Cerebellar nuclear complex (tissue), 1 donor: ENCODE data around the gene TBX19.

Experiments
- DNase-seq, 2 experiments: peaks; one replicate each; lab custom pipeline; 2025; lab: John Stamatoyannopoulos, UW

Gene TBX19

DNA sequence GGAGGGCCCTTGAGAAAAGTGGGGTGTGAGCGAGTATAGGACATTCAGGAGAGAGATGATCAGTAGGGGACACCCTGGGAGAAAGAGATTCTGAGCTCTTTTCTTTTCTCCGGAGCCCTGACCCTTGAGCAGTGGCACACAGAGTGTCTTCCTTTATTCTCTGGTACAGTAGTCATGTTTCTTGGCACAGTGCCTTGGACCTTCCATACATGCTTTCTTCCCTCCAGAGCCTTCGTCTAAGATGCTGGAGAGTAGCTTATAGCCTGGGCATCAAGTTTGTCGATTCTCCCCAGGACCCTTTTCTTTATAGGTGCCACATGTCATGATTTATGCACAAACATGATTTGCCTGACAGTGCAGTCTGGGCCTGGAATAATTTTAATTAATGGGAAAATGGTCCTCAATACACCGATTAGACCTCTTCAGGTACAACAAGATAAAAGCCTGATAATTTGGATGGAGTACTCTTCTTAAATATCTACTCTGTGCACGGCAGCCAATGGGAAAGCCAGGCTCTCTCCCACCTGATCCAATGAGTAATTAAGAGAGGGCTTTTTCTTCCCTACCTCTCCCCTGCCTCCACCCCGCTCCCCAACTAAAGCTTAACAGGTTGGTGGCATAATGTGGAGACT lies at the start of gene TBX19:
TBX19 (plus strand) TSS at position 582 of the 632 bp plus-strand sequence. CDS start 214 bp downstream, outside the sequence.
- no peak for DNase-seq

DNA sequence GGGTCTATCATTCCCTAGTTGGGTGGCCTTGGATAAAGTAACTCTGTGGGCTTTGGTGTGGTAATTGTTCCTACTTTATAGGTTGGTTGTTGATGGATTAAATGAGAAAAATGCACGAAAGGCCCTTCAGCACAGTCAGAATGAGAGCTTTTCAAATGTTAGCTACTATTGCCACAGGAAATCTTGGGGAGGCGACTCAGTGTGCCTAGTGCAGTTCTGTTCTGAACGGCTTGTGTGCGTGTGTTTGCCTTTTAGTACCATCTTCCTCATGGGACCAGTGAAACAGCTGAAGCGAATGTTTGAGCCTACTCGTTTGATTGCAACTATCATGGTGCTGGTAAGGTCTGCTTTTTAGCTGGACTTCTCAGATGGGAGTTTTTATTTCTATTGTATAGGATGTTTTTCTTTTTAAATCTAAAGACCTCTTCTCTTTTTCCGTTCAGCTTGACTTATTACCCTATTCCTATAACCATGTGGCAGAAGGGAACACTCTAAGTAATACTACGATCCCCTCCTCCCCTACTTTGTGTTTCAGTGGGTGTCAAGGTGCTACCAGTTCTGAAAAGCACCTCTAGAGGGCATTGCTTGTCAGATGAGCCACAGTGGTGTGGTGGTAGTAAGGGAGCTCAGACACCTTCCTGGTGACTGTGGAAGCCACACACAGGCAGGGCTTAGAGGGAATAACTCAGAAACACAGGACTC lies 45.7 kb upstream of the TBX19 start:
- no peak for DNase-seq

DNA sequence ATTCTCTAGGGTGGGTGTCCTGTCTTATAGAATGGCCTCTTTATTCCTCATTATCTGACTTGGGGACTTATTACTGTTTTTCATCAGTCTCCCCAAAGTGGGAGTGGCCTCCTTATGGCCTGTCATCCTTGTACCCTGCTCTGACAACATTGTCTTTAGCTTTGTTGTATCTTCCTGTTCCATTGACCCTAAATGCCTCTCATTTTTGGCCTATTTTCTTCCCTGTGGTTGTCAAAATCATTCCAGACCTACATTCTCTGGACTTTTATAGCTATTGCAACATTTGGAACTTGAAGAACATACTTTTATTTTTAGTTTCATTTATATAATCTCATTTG lies 45.2 kb upstream of the TBX19 start:
- DNase-seq: no peak

DNA sequence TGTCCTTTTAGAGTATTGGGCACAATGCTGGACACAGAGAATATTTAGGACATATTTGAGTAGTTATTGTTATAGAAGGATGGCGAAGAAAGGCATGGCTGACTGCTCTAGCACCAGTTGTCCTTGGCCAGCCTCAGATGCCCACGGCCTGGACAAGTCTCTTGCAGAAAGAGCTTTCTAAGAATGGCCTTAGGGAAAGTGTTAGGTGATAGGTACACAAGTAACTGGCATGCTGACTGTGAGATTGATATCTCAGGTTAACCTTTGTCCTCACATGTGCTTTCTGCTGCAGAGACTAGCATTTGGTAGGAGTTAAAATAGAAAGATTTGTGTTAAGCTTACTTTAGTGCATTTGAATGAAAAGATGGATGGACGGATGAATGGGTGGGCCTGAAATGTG lies 44.7 kb upstream of the TBX19 start:
- no peak for DNase-seq

DNA sequence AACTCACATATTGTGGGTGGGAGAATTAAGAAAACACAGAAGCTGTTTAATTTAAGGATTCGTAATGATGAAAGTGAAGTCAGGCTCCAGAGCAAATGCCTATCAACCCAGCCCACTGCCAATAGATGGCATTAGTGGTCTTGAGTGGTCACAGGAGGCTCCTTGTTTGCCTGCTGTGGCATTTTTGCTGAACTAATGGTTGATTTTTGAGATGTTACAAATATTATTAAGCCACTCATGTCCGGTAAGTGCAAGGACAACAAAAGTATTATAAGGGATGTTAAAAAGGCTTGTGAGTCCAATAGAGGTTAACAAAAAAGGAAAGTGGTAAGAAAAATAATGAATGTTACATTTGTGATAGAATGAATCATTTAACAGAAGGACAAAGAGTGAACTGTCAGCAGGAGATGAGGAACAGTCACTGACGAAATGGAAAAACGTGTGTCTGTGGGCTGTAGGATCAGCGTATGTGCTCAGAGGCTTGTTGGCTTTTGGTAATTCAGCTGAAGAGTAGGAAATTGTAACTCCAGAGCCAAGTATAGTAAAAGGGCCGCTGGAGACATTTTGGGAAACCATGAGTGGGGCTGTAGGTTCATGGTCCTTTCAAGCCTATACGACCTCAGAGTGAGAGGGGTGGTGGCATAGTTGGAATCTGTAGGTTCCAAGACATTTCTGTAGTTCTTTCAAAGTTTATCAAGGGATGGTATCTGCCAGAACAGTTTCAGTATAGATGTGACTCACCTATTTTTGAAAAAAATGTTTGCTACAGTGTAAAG lies 43.7 kb upstream of the TBX19 start:
- DNase-seq: no peak

DNA sequence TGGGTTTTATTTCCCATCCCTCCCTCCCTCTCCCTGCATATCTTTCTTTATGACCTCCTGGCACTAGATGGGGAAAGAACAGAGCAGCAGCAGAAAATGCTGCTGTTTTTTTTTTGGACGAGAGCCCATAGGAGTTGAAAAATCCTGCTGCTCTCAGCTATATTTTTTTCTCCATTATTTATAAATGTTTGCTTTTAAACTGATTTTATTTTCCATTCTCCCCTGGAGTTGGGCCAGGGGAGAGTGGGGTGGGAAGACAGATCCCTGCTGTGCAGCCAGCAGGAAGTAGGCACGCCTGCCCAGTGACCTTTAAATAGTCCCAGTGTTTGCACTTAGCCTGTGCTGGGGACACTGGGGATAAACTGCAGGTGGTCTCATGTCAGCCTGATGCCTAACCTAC lies 37.5 kb upstream of the TBX19 start:
- DNase-seq: no peak

DNA sequence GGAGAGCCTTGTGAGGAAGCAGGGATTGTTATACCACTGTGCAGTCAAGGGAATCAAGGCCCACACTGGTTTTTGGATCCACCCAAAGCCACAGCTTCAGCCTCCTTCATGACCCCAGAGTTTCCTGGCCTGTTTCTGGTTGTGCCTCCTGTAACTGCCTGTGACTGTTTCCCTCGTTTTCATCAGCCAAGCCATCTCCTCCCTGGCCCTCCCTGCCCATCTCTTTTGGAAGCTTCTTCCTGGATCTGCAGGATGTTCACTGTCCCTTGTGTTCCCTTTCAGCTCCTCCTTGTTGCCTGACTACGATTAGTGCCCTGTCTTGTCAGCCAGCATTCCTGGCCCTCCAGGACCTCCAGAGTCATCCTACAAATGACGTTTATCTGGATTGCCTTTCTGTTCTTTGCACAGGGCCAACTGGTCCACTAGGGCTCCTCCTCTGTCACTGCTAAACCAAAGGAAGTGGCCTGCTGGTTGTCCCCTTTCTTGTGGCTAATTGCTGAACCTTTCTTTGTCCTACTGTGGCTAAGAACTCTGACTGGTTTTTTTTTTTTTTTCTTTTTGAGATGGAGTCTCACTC lies 37.0 kb upstream of the TBX19 start:
- no peak for DNase-seq

DNA sequence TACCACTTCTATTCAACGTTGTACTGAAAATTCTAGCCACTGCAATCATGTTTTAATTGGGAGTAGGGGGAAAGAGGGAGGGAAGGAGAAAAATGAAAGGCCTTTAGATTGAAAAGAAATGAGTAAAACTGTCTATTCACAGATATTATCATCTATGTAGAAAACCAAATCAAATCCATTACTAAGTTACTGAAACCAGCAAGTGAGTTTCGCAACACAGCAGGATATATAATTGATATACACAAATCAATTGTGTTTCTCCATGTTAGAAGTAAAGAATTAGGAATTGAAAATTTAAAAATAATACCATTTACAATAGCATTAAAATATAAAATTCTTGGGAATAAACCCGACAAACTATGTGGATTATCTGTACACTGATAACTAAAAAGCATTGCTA lies 35.6 kb upstream of the TBX19 start:
- DNase-seq: no peak

DNA sequence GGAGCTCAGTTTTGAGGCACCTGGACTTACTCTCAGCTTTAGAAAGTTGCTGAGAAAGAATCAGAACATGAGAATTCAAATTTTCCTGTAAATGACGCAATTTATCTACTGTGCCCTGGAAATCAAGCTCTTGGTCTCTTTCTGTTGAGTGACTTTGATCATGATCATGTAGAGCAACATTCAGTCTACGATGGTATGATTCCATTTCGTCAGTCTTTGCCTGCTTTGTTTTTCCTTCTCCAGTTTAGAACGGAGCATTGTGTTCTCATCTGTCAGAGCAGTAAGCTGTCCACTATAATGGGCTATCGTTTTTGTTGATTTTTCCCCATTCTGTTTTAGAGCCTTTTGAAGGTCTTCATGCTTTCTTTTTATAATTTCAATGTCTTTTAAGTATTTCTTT lies 34.2 kb upstream of the TBX19 start:
- DNase-seq: no peak

DNA sequence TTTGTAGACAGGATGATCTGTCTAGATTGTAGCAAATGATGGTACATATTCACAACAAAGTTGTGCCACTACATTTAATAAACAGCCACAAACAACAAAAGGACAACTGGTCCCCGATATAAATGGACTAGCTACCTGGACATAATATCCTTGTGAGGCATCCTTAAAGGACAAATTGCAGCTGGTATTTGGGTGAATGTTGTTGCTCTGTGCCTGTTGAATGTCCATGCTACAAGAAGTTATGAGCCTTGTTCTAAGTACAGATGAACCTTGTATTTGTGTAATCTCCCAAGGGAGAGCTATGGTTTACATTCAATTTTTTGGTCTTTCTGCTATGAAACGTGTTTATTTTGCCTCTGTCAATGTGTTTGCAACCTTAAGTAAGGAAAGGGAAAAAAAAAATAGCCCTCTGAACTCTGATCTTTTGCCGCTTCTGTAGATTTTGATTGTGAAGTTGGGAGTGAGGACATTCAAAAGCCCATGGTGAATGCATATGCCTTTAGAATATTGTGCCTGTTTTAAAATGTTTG lies 28.4 kb upstream of the TBX19 start:
- no peak for DNase-seq

DNA sequence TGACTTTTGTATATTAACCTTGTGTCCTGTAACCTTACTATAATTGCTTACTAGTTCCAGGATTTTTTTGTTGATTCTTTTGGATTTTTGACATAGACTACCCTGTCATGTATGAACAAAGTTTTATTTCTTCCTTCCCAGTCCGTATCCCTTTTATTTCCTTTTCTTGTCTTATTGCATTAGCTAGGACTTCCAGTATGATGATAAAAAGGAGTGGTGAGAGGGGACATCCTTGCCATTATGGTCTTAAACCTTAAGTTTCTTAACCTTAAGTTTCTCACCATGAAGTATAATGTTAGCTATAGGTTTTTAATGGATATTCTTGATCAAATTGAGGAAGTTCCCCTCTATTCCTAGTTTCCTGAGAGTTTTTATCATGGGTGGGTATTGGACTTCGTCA lies 24.5 kb upstream of the TBX19 start:
- no peak for DNase-seq

DNA sequence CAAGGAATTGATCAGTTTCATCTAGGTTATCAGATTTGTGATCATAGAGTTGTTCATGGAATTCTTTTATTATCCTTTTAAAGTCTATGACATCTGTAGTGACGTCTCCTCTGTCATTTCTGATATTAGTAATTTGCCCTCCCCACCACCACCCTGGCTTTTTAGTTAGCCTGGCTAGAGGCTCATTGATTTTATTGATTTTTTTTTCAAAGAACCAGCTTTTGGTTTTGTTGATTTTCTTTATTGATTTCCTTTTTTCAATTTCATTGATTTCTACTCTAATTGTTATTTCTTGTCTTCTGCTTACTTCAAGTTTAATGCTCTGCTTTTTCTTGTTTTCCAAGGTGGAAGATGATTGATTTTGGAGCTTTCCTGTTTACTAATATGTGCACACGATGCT lies 23.3 kb upstream of the TBX19 start:
- no peak for DNase-seq

DNA sequence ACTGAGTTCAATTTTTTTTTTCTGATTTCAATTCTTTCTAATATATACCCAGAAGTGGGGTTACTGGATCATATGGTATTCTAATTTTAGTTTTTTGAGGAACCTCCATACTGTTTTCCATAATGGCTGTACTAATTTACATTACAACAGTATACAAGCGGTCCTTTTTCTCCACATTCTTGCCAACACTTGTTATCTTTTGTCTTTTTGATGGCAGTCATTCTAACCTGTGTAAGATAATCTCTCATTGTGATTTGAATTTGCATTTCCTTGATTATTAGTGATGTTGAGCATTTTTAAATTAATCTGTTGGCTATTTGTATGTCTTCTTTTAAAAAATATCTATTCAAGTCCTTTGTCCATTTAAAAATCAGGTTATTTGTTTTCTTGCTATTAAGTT lies 21.1 kb upstream of the TBX19 start:
- no peak for DNase-seq

DNA sequence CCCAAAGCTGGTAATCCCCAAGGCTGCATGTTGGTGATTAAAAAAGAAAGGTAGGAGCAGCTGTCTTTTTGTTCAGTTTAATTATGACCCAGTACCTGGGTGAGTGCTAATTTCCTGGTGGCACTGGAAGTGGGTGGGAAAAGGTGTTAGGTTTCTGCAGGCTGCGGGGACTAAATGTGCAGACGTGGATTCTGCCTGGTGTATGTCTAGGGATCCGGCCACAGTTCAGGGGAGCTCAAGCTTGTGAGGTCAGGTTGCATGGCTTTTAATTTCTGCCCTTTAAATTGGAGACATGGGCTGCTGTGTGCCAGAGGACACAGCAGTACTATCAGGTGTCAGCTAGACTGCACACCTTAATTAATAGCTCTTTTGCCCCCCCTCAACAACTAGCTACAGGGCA lies 20.3 kb upstream of the TBX19 start:
- no peak for DNase-seq

DNA sequence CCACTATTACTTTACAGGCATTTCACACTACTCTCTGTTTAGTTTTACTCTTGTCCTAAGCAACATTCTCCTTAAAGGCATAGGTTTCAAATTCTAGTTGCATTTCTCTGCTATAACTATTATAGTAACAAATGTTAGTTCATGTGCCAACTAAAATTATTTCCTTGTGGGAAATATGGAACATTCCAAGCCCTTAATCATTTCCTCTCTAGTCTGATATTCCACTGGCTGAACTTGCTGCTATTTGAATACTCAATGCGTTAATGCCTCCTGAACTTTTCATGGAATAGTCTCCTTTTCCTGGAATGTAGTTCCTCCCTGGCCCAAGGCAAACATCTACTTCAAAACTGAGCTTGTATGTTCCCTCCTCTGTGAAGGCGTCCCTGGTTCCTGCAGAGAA lies 19.3 kb upstream of the TBX19 start:
- no peak for DNase-seq

DNA sequence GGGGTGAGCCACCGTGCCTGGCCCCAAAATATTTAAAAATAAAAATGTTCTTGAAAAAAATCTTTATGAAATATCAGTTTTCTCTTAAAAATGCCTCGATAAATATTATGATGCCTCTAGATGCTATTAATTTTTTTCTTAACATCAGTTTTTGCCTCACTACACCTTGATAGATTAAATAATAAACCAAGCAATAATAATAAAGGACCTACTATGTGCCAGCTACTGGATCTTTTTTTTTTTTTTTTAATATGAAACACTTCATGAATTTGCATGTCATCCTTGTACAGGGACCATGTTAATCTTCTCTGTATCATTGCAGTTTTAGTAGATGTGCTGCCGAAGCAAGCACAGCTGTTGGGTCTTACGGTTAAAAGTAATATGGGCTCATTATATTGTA lies 17.5 kb upstream of the TBX19 start:
- DNase-seq: no peak

DNA sequence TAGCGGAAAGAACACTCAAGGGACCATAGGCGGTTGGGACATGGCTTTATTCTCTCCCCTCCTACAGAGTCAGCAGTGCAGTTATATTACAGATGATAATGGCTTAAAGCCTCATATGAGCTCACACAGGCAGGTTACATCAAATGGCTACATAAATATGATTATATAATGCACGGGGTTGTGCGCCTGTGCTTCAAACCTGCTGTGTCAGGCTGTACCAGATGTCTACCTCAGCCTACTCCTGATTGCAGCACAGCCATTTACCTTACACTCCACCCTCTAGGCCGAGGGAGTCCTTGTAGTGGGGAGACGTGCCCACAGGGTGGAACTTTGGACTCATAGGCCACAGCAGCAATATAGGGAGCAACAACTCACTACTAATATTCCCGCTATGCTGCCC lies 16.4 kb upstream of the TBX19 start:
- DNase-seq: no peak

DNA sequence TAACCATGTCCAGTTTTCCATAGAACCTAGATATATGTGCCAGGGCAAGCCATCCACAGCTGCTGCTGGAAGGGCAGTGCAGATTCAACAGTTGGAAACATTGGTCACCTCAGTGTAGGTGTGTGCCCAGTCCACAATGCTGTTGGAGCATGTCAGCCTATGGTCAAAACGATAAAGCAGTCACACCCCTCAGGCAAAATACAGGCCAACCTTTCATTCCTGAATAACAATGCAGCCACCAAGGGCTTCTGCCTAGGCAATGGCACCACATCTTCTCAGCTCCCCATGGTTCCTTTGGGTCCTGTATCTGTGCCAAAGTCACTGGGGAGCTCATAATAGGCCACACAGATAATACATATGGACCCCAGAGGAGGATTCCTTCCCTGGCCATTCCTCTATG lies 15.1 kb upstream of the TBX19 start:
- DNase-seq: no peak

DNA sequence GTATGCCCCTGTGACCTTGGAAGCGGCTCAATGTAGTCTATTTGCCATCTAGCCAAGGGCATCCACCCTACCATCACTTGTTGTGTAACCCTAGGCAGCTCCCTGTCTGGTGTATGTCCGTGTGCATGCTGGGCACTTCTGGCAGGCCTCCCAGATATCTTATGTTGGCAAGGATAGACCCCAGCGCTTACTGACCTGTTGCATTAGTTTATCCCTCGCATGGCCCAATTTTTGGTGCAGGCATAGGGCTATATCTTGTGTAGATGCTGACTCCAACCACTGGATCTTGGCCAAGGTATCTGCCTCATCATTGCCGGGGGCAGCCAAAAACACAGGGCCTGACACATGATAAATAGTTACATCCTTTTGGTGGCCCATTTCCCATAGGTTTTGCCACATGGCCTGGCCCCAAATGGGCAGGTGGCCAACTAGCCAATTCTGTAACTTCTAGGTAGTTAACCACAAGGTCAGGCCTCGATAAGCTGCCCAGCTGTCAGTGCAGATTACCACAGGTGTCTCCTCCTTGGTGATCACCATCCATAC lies 14.0 kb upstream of the TBX19 start:
- DNase-seq: no peak

DNA sequence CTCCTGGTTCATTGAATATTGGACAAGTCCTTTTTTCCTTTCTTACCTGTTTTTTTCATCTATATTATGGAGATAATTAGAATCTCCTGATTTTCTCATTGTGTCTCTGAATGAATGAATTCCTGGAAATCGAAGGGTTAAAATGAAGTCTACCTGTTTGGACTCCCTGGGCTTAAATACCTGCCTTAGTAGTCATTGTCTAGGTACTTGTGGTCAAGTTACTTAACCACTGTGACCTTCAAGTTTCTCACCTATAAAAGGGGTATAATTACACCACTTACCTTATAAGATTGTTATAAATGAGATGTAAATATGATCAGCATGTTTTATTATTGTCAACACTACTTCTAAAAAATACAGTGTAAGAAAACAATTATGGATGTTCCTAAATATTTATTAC lies 9.0 kb upstream of the TBX19 start:
- DNase-seq: no peak

DNA sequence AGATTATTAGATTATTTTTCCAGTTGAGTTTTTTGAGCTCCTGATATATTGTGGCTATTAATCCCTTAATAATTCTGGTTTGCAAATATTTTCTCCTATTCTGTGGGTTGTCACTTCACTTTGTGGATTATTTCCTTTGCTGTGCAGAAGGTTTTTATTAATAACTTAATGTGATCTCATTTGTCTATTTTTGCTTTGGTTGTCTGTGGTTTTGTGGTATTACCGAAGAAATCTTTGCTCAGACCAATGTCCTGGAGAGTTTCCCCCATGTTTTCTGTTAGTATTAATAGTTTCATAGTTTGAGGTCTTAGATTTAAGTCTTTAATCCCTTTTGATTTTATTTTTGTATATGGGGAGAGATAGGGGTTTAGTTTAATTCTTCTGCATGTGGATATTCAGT lies 7.1 kb upstream of the TBX19 start:
- no peak for DNase-seq

DNA sequence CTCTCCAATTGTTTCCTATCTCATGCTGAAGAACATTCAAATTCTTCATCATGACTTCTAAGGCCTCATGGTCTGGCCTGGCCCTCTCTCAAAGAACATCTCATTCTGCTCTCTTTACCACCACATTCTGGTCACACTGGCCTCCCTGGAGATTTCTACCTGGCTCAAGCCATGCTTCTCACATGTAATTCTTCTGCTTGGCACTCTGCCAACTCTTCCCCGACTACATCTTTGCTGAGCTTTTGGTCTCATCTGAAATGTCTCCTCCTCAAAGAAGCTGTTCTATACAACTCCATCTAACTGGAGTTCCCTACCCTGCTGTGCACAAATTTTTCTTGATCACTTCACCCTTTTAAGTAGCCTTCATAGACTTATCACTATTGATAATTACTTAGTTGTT lies 1.4 kb upstream of the TBX19 start:
- DNase-seq: no peak
